DOHH2 (cell line): ENCODE data around the gene PRSS56.

Experiments
- H3F3A ChIP-seq: fragments of 200-600 bp; sonication (generic), shearing (Covaris generic); 2 replicates; pipeline ENCODE4 v1.6.0; 2016; ENCODE audit warnings: antibody characterized with exemption, mild to moderate bottlenecking; ENCODE audit not compliant: control insufficient read depth, insufficient read depth
- H3K27ac ChIP-seq: fragments of 200-600 bp; sonication (generic); 2 replicates; pipeline ENCODE4 v1.5.1; 2014; ENCODE audit warnings: low read depth, mild to moderate bottlenecking, low read length, moderate library complexity
- H3K27me3 ChIP-seq: fragments of 200-600 bp; sonication (generic); 2 replicates; pipeline ENCODE4 v1.6.1; 2014; ENCODE audit warnings: mild to moderate bottlenecking, low read length, mixed read lengths; ENCODE audit not compliant: control insufficient read depth
- H3K36me3 ChIP-seq: fragments of 200-600 bp; sonication (generic); 2 replicates; pipeline ENCODE4 v1.6.1; 2014; ENCODE audit warnings: mild to moderate bottlenecking, low read length, moderate library complexity, mixed read lengths; ENCODE audit not compliant: control insufficient read depth
- H3K4me1 ChIP-seq: fragments of 200-600 bp; sonication (generic); 2 replicates; pipeline ENCODE4 v1.6.1; 2014; ENCODE audit warnings: mild to moderate bottlenecking, low read length, mixed read lengths; ENCODE audit not compliant: control insufficient read depth
- H3K4me2 ChIP-seq: fragments of 200-600 bp; sonication (generic); 2 replicates; pipeline ENCODE4 v1.6.0; 2014; ENCODE audit warnings: mild to moderate bottlenecking, low read length, moderate library complexity
- H3K4me3 ChIP-seq: fragments of 200-600 bp; sonication (generic); 2 replicates; pipeline ENCODE4 v1.5.1; 2014; ENCODE audit warnings: mild to moderate bottlenecking, low read length, mixed read lengths
- H3K79me2 ChIP-seq: fragments of 200-600 bp; sonication (generic); 2 replicates; pipeline ENCODE4 v1.6.1; 2014; ENCODE audit warnings: mild to moderate bottlenecking, low read length, mixed read lengths; ENCODE audit not compliant: control insufficient read depth
- H3K9me2 ChIP-seq: fragments of 200-600 bp; sonication (generic); replicated peaks from 2 replicates; pipeline ENCODE4 v1.6.1; 2014; ENCODE audit warnings: mild to moderate bottlenecking, low read length, mixed read lengths; ENCODE audit not compliant: control insufficient read depth
- H3K9me3 ChIP-seq: fragments of 200-600 bp; sonication (generic); 2 replicates; pipeline ENCODE4 v1.6.1; 2014; ENCODE audit warnings: antibody characterized with exemption, low read length, mixed read lengths; ENCODE audit not compliant: control insufficient read depth, insufficient read depth
- H4K20me1 ChIP-seq: fragments of 200-600 bp; sonication (generic); 2 replicates; pipeline ENCODE4 v1.6.0; 2014; ENCODE audit warnings: low read depth, mild to moderate bottlenecking, antibody characterized with exemption, low read length, moderate library complexity; ENCODE audit not compliant: control insufficient read depth, insufficient read depth
- EZH2phosphoT487 ChIP-seq: fragments of 200-600 bp; sonication (generic); IDR thresholded peaks from 2 replicates; pipeline ENCODE4 v1.6.1; 2017; ENCODE audit warnings: borderline replicate concordance, mild to moderate bottlenecking, antibody characterized with exemption, low read length, moderate library complexity, mixed read lengths
- TF ChIP-seq, protein P1 (sequence below): fragments of 200-600 bp; sonication (generic); IDR thresholded peaks from one replicate; pipeline ENCODE4 v1.5.1; 2014; ENCODE audit warnings: antibody characterized with exemption, mild to moderate bottlenecking, low read depth, low read length; ENCODE audit not compliant: poor library complexity, severe bottlenecking

The PRSS56 gene

GRCh38 chr2:232479341-232480200 is 40.6 kb upstream of the PRSS56 start:
- no peaks in the 10 kb centered on the region for H4K20me1 ChIP-seq
- no peaks in the 10 kb centered on the region for H3K9me2 ChIP-seq
- no peaks in the 10 kb centered on the region for H3K79me2 ChIP-seq
- H3K4me3 ChIP-seq = no peak overlapping the region
- H3K36me3 ChIP-seq = no peaks in the 10 kb centered on the region
- H3K27me3 ChIP-seq = no peaks in the 10 kb centered on the region
- no peaks in the 10 kb centered on the region for H3F3A ChIP-seq
- no peaks in the 10 kb centered on the region for H3K9me3 ChIP-seq
- no peak overlapping the region for H3K27ac ChIP-seq
- peaks cover 8% of the 10 kb centered on the region for H3K4me1 ChIP-seq
- no peak overlapping the region for H3K4me2 ChIP-seq
- TF ChIP-seq, protein P1, sequence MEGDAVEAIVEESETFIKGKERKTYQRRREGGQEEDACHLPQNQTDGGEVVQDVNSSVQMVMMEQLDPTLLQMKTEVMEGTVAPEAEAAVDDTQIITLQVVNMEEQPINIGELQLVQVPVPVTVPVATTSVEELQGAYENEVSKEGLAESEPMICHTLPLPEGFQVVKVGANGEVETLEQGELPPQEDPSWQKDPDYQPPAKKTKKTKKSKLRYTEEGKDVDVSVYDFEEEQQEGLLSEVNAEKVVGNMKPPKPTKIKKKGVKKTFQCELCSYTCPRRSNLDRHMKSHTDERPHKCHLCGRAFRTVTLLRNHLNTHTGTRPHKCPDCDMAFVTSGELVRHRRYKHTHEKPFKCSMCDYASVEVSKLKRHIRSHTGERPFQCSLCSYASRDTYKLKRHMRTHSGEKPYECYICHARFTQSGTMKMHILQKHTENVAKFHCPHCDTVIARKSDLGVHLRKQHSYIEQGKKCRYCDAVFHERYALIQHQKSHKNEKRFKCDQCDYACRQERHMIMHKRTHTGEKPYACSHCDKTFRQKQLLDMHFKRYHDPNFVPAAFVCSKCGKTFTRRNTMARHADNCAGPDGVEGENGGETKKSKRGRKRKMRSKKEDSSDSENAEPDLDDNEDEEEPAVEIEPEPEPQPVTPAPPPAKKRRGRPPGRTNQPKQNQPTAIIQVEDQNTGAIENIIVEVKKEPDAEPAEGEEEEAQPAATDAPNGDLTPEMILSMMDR = no peak
- TF ChIP-seq EZH2phosphoT487 = no peak

GRCh38 chr2:232480201-232481190 is 39.7 kb upstream of the PRSS56 start:
- H3K4me2 ChIP-seq = no peak overlapping the region
- no peaks in the 10 kb centered on the region for H3K9me2 ChIP-seq
- no peak overlapping the region for H3K4me3 ChIP-seq
- no peak overlapping the region for H3K27ac ChIP-seq
- no peaks in the 10 kb centered on the region for H3K27me3 ChIP-seq
- H3K79me2 ChIP-seq = no peaks in the 10 kb centered on the region
- peaks cover 8% of the 10 kb centered on the region for H3K4me1 ChIP-seq
- no peak for TF ChIP-seq EZH2phosphoT487
- TF ChIP-seq, protein P1 = no peak
- H4K20me1 ChIP-seq = no peaks in the 10 kb centered on the region
- no peaks in the 10 kb centered on the region for H3F3A ChIP-seq
- H3K9me3 ChIP-seq = no peaks in the 10 kb centered on the region
- no peaks in the 10 kb centered on the region for H3K36me3 ChIP-seq

- TF ChIP-seq, protein P1 = no peak
- TF ChIP-seq EZH2phosphoT487 = no peak
- H3F3A ChIP-seq = no peaks in the 10 kb centered on the region
- H3K27ac ChIP-seq = no peak overlapping the region
- H3K4me1 ChIP-seq = no peaks in the 10 kb centered on the region; the same call in 1 of the 2 replicates
- H3K4me2 ChIP-seq = no peak overlapping the region
- H3K4me3 ChIP-seq = no peak overlapping the region
- H3K9me3 ChIP-seq = no peaks in the 10 kb centered on the region
- H3K79me2 ChIP-seq = no peaks in the 10 kb centered on the region
- no peaks in the 10 kb centered on the region for H3K36me3 ChIP-seq
- no peaks in the 10 kb centered on the region for H3K9me2 ChIP-seq
- H4K20me1 ChIP-seq = no peaks in the 10 kb centered on the region
- no peaks in the 10 kb centered on the region for H3K27me3 ChIP-seq
These were observed 38.7 kb upstream of the PRSS56 start for GRCh38 chr2:232481322-232482140.
